CD14-positive monocyte (primary cell): ENCODE data around the gene KHDRBS1. TPM values are rescaled to one million over a fixed set of nuclear protein-coding genes. Genes with fewer than 3 reads are reported as not detected.

Experiments used
- DNase-seq, 3 donors: peaks; one replicate each; pipeline ENCODE4 v3.0.0-alpha.2; 2011 to 2022
- H2AFZ ChIP-seq: 2 replicates; pipeline ENCODE4 v1.6.0; 2012; ENCODE audit warnings: mild to moderate bottlenecking, low read depth, low read length, inconsistent platforms; ENCODE audit not compliant: insufficient read depth, poor library complexity, severe bottlenecking
- H3K27ac ChIP-seq, 2 donors: 1 replicate in 1 of 2; 2 replicates in 1 of 2; pipeline ENCODE4 v1.5.1; 2012 to 2013; ENCODE audit warnings: low read length in 2 of 2, control low read depth in 1 of 2, inconsistent platforms in 1 of 2, low read depth in 1 of 2, mild to moderate bottlenecking in 1 of 2
- H3K27me3 ChIP-seq, 2 donors: one replicate each; pipeline versions ENCODE4 v1.6.0 to v1.6.1; 2011 to 2013; ENCODE audit warnings: low read length in 2 of 2; ENCODE audit not compliant: control insufficient read depth in 2 of 2, insufficient read depth in 2 of 2
- H3K36me3 ChIP-seq, 2 donors: replicated peaks in 1 of 2; 1 replicate in 1 of 2; 2 replicates in 1 of 2; pipeline versions ENCODE4 v1.5.1 to v1.6.1; 2012 to 2013; ENCODE audit warnings: low read length in 2 of 2, control low read depth in 1 of 2, inconsistent platforms in 1 of 2, mild to moderate bottlenecking in 1 of 2; ENCODE audit not compliant: insufficient read depth in 2 of 2, control insufficient read depth in 1 of 2
- H3K4me1 ChIP-seq, 2 donors: 1 replicate in 1 of 2; 2 replicates in 1 of 2; pipeline versions ENCODE4 v1.5.1 to v1.6.1; 2012 to 2013; ENCODE audit warnings: low read length in 2 of 2, control low read depth in 1 of 2, inconsistent platforms in 1 of 2, mild to moderate bottlenecking in 1 of 2, moderate library complexity in 1 of 2; ENCODE audit not compliant: insufficient read depth in 2 of 2, control insufficient read depth in 1 of 2
- H3K4me2 ChIP-seq: replicated peaks from 2 replicates; pipeline ENCODE3; 2012; ENCODE audit warnings: low read length, moderate library complexity, mild to moderate bottlenecking; ENCODE audit not compliant: poor library complexity, severe bottlenecking; ENCODE audit errors: extremely low read depth
- H3K4me3 ChIP-seq, 3 experiments: fragments of 200-600 bp in 1 of 3; sonication (generic) in 1 of 3; replicated peaks in 1 of 3; 1 replicate in 2 of 3; 2 replicates in 1 of 3; pipeline ENCODE4 v1.5.1; 2011 to 2013; ENCODE audit warnings: low read length in 3 of 3, mild to moderate bottlenecking in 3 of 3, control low read depth in 2 of 3, low read depth in 2 of 3, inconsistent platforms in 1 of 3, moderate library complexity in 1 of 3
- H3K79me2 ChIP-seq: 2 replicates; pipeline ENCODE4 v1.6.0; 2012; ENCODE audit warnings: mild to moderate bottlenecking, control low read depth, inconsistent platforms, low read length, moderate library complexity; ENCODE audit not compliant: insufficient read depth
- H3K9ac ChIP-seq: 2 replicates; pipeline ENCODE4 v1.6.0; 2017; ENCODE audit warnings: low read length, mild to moderate bottlenecking; ENCODE audit not compliant: insufficient read depth, poor library complexity, severe bottlenecking
- H3K9me3 ChIP-seq, 2 donors: replicated peaks in 1 of 2; 1 replicate in 1 of 2; 2 replicates in 1 of 2; pipeline versions ENCODE4 v1.5.1 to v1.6.1; 2012 to 2013; ENCODE audit warnings: low read length in 2 of 2, control low read depth in 1 of 2; ENCODE audit not compliant: control insufficient read depth in 1 of 2, insufficient read depth in 1 of 2
- H4K20me1 ChIP-seq: 2 replicates; pipeline ENCODE4 v1.6.0; 2012; ENCODE audit warnings: mild to moderate bottlenecking, low read length, control low read depth, moderate library complexity; ENCODE audit not compliant: insufficient read depth
- H3K27ac Mint-ChIP-seq, 7 donors: one replicate each; pipeline ENCODE4 v1.8.0; 2020; ENCODE audit warnings: mild to moderate bottlenecking in 7 of 7, mixed read lengths in 7 of 7, moderate library complexity in 6 of 7, inconsistent platforms in 2 of 7
- H3K27me3 Mint-ChIP-seq, 3 donors: one replicate each; pipeline ENCODE4 v1.8.0; 2021 to 2022; ENCODE audit warnings: low read depth in 3 of 3, mild to moderate bottlenecking in 3 of 3, mixed read lengths in 3 of 3, moderate library complexity in 3 of 3, inconsistent platforms in 1 of 3
- H3K36me3 Mint-ChIP-seq, 2 donors: one replicate each; pipeline ENCODE4 v1.8.0; 2020; ENCODE audit warnings: mixed read lengths in 2 of 2, inconsistent platforms in 1 of 2, mild to moderate bottlenecking in 1 of 2
- H3K4me1 Mint-ChIP-seq: one replicate; pipeline ENCODE4 v1.8.0; 2020; ENCODE audit warnings: mild to moderate bottlenecking, mixed read lengths
- H3K4me3 Mint-ChIP-seq, 2 donors: one replicate each; pipeline ENCODE4 v1.8.0; 2020; ENCODE audit warnings: mild to moderate bottlenecking in 2 of 2, mixed read lengths in 2 of 2, moderate library complexity in 1 of 2
- H3K9me3 Mint-ChIP-seq, 7 donors: one replicate each; pipeline ENCODE4 v1.8.0; 2020 to 2022; ENCODE audit warnings: mixed read lengths in 7 of 7, mild to moderate bottlenecking in 6 of 7, moderate library complexity in 6 of 7, inconsistent platforms in 2 of 7
- CTCF ChIP-seq: fragments of 200-600 bp; IDR thresholded peaks from one replicate; pipeline ENCODE4 v1.8.0; 2022; ENCODE audit warnings: antibody characterized with exemption, mild to moderate bottlenecking
- WGBS: methylation state at CpG from one replicate; pipeline ENCODE4 v1.1.5; 2013; ENCODE audit warnings: missing lambda C conversion rate; ENCODE audit not compliant: insufficient coverage; 5-methylcytosine and 5-hydroxymethylcytosine counted together
- intact Hi-C, 2 donors: fragments of 100-400 bp; cut with micrococcal nuclease; formaldehyde crosslinking; loops; one replicate each; pipeline versions ENCODE4 v1.15.0 to v1.15.1; 2023
- polyA plus RNA-seq, 3 donors: library from polyadenylated mRNA; depleted of rRNA in 1 of 3; unstranded in 2 of 3; stranded (reverse) in 1 of 3; fragments of 300-500 nt in 2 of 3; fragments of >200 nt in 1 of 3; fragmentation: Illumina TruSeq in 2 of 3; gene quantifications; 1 replicate in 2 of 3; 2 replicates in 1 of 3; pipeline ENCODE4 v1.2.3, GENCODE V29; 2012 to 2021

The KHDRBS1 gene
- polyA plus RNA-seq, 3 donors, result 40.7 to 65.6 (median 51.6) TPM

- Mint-ChIP-seq H3K4me1 (peaks cover 31% of the 10 kb centered on the region), H3K36me3 (no peaks in the 10 kb centered on the region), H3K27me3 (peaks cover 0 to 5% (median 0%) of the 10 kb centered on the region in 3 donors), H3K27ac (peak overlapping the region in 1 of 7 donors; percentile 20), H3K4me3 (no peak overlapping the region), H3K9me3 (peaks cover 0 to 3% (median 0%) of the 10 kb centered on the region in 7 donors)
- intact Hi-C loops, result no loop called here
- Histone ChIP-seq H3K4me3 (no peak overlapping the region), H4K20me1 (no peaks in the 10 kb centered on the region), H3K27me3 (no peaks in the 10 kb centered on the region), H3K4me2 (no peak overlapping the region), H3K9ac (no peak overlapping the region), H3K79me2 (no peaks in the 10 kb centered on the region), H3K36me3 (no peaks in the 10 kb centered on the region), H3K27ac (no peak overlapping the region), H3K9me3 (no peaks in the 10 kb centered on the region), H3K4me1 (peaks cover 22% of the 10 kb centered on the region in 2 donors), H2AFZ (peak overlapping the region; percentile 27)
- TF ChIP-seq CTCF, result no peak
- DNase-seq, result peak in 1 of 3 donors; percentile 33
- WGBS, result no CpG with 5 or more reads among the region's 4 CpGs
These were observed 28.2 kb upstream of the KHDRBS1 start for GRCh38 chr1:31985430-31985829.

- 89% methylated on average over 7 of the region's 9 CpGs for WGBS
- Histone ChIP-seq H3K9me3 (no peaks in the 10 kb centered on the region), H3K36me3 (no peaks in the 10 kb centered on the region), H3K79me2 (no peaks in the 10 kb centered on the region), H3K9ac (no peak overlapping the region), H3K4me1 (peaks cover 5% of the 10 kb centered on the region in 2 donors), H3K27ac (no peak overlapping the region), H3K4me3 (no peak overlapping the region), H3K4me2 (no peak overlapping the region), H3K27me3 (no peaks in the 10 kb centered on the region), H4K20me1 (no peaks in the 10 kb centered on the region), H2AFZ (no peak overlapping the region)
- intact Hi-C loops, result no loop called here
- Mint-ChIP-seq H3K4me3 (no peak overlapping the region), H3K4me1 (peaks cover 15% of the 10 kb centered on the region), H3K27me3 (peaks cover 0 to 5% (median 2%) of the 10 kb centered on the region in 3 donors), H3K9me3 (peaks cover 0 to 3% (median 0%) of the 10 kb centered on the region in 7 donors), H3K27ac (no peak overlapping the region), H3K36me3 (no peaks in the 10 kb centered on the region)
- TF ChIP-seq CTCF, result no peak
- no peak for DNase-seq
These were observed 26.5 kb upstream of the KHDRBS1 start for GRCh38 chr1:31987135-31987619.
